ENCODE data around the gene RAB39A. TPM values are rescaled to one million over a fixed set of nuclear protein-coding genes. Genes with fewer than 3 reads are reported as not detected.

The RAB39A gene
- total and polyA plus RNA-seq, 3 experiments from 2014 or later, result 0.11 to 0.20 TPM; not detected in 1

Other genes with a start within 250 kb of the RAB39A start
- not detected for gene SLN, start 216.4 kb upstream of the RAB39A start, total RNA-seq
- gene SLN, start 216.4 kb upstream of the RAB39A start, polyA plus RNA-seq, result not detected
- 10 to 100 TPM; 32.0 to 34.5 TPM for gene SLC35F2, start 69.7 kb upstream of the RAB39A start, total RNA-seq
- 11.6 TPM for gene SLC35F2, start 69.7 kb upstream of the RAB39A start, polyA plus RNA-seq
- 10 to 100 TPM; 41.8 to 42.9 TPM for gene CUL5, start 80.5 kb downstream of the RAB39A start, total RNA-seq
- 39.0 TPM for gene CUL5, start 80.5 kb downstream of the RAB39A start, polyA plus RNA-seq
- 10 to 100 TPM; 68.5 to 71.6 TPM for gene ACAT1, start 193.1 kb downstream of the RAB39A start, total RNA-seq
- gene ACAT1, start 193.1 kb downstream of the RAB39A start, polyA plus RNA-seq, result 45.2 TPM

Data from CD8-positive, alpha-beta memory T cell (primary cell).